ENCODE data around the gene UBE2M. TPM values are rescaled to one million over a fixed set of nuclear protein-coding genes. Genes with fewer than 3 reads are reported as not detected.
A peak's percentile ranks its signal among the peaks of the same experiment; 100 is the strongest.
"Not testable (repeated sequence)": the region's sequence is repeated elsewhere in the genome, so short reads cannot be mapped to it uniquely, and the experiment has no call there.

The UBE2M gene
- total and polyA plus RNA-seq, 2 experiments from 2014 or later = 27.6 to 64.5 TPM

- DNase-seq (ENCODE audit: low spot score); H4K20me1 ChIP-seq (replicated peaks; ENCODE audit: insufficient read depth); H2AFZ ChIP-seq; H3K79me2 ChIP-seq (replicated peaks; ENCODE audit: insufficient read depth); H3K4me3 Mint-ChIP-seq; H3K9me3 Mint-ChIP-seq; H3F3A ChIP-seq (replicated peaks; ENCODE audit: low read depth); H3K36me3 Mint-ChIP-seq (ENCODE audit: low read depth); H3K27ac ChIP-seq (ENCODE audit: low read depth); H3K4me1 Mint-ChIP-seq; H3K27me3 ChIP-seq (ENCODE audit: insufficient read depth); ATAC-seq; H3K27ac Mint-ChIP-seq; H3K4me1 ChIP-seq (ENCODE audit: insufficient read depth); H3K36me3 ChIP-seq (ENCODE audit: insufficient read depth); H3K4me2 ChIP-seq; H3K9me2 ChIP-seq (ENCODE audit: insufficient read depth); H3K4me3 ChIP-seq; H3K27me3 Mint-ChIP-seq (ENCODE audit: insufficient read depth, low read depth, poor library complexity): not testable (repeated sequence)
Observed at GRCh38 chr19:58607213-58607612, 48.8 kb upstream of the UBE2M start.

- not testable (repeated sequence) for H3K27me3 Mint-ChIP-seq (ENCODE audit: insufficient read depth, low read depth, poor library complexity); H3K4me1 Mint-ChIP-seq
Observed at GRCh38 chr19:58606251-58606896, 48.0 kb upstream of the UBE2M start.

GRCh38 chr19:58586133-58586765 lies 27.8 kb upstream of the UBE2M start:
- Histone ChIP-seq H3K79me2 (replicated peaks; ENCODE audit: insufficient read depth) (no peaks in the 10 kb centered on the region), H3K4me1 (ENCODE audit: insufficient read depth) (no peaks in the 10 kb centered on the region), H3F3A (replicated peaks; ENCODE audit: low read depth) (peaks cover 6% of the 10 kb centered on the region; the same call in 1 of the 2 replicates), H2AFZ (no peak overlapping the region), H3K27ac (ENCODE audit: low read depth) (no peak overlapping the region), H3K9me2 (ENCODE audit: insufficient read depth) (no peaks in the 10 kb centered on the region), H3K4me2 (no peak overlapping the region), H3K27me3 (ENCODE audit: insufficient read depth) (no peaks in the 10 kb centered on the region), H3K4me3 (no peak overlapping the region), H3K36me3 (ENCODE audit: insufficient read depth) (no peaks in the 10 kb centered on the region; the same call in 1 of the 2 replicates), H4K20me1 (replicated peaks; ENCODE audit: insufficient read depth) (0 out of 2 replicates have a peak, but pooled peaks cover 11% of the 10 kb centered on the region)
- ATAC-seq (no peak), DNase-seq (ENCODE audit: low spot score) (no peak)
- H3K27ac Mint-ChIP-seq = no peak overlapping the region
- no peak overlapping the region for H3K4me3 Mint-ChIP-seq
- H3K36me3 Mint-ChIP-seq (ENCODE audit: low read depth) = peaks cover 17% of the 10 kb centered on the region
- H3K27me3 Mint-ChIP-seq (ENCODE audit: insufficient read depth, low read depth, poor library complexity) = peaks cover 4% of the 10 kb centered on the region
- H3K4me1 Mint-ChIP-seq = peaks cover 6% of the 10 kb centered on the region
- H3K9me3 Mint-ChIP-seq = peaks cover 2% of the 10 kb centered on the region; the same call in 1 of the 3 replicates
- TF ChIP-seq JUNB (IDR thresholded peaks at IDR 0.05; ENCODE audit: unreplicated experiment) (no peak), ZNF462 (CRISPR knock-in tag; IDR thresholded peaks at IDR 0.05) (no peak), POLR2AphosphoS5 (IDR thresholded peaks at IDR 0.05; ENCODE audit: low read depth) (no peak), NANOG (IDR thresholded peaks at IDR 0.05; ENCODE audit: borderline replicate concordance) (no peak)

More at GRCh38 chr19:58606251-58606896, 48.0 kb upstream of the UBE2M start:
- H3K36me3 Mint-ChIP-seq (ENCODE audit: low read depth); H3K4me1 ChIP-seq (ENCODE audit: insufficient read depth); H3K9me3 Mint-ChIP-seq; H3K4me3 Mint-ChIP-seq; H2AFZ ChIP-seq; H3K4me2 ChIP-seq; H3K27ac ChIP-seq (ENCODE audit: low read depth); DNase-seq (ENCODE audit: low spot score); H3F3A ChIP-seq (replicated peaks; ENCODE audit: low read depth); H3K36me3 ChIP-seq (ENCODE audit: insufficient read depth); H4K20me1 ChIP-seq (replicated peaks; ENCODE audit: insufficient read depth); H3K79me2 ChIP-seq (replicated peaks; ENCODE audit: insufficient read depth); H3K4me3 ChIP-seq; ATAC-seq; H3K27ac Mint-ChIP-seq; H3K9me2 ChIP-seq (ENCODE audit: insufficient read depth); H3K27me3 ChIP-seq (ENCODE audit: insufficient read depth): not testable (repeated sequence)
- TF ChIP-seq CTCF (conservative IDR thresholded peaks at IDR 0.05; ENCODE audit: low read depth in 2 of 2) = peak; percentile 23 to 46; a peak in 3 of 4 replicates

Measured in GM23338 (cell line).